HL-60/S4 (cell line): Measurements from ENCODE around the gene CNTNAP4.

Experiments
- in situ Hi-C: fragments of 300-500 bp; cut with MboI; formaldehyde crosslinking; loops from 2 replicates; pipeline ENCODE4 v1.14.3; 2022; ENCODE audit warnings: low sequenced_read_pairs

Gene CNTNAP4

DNA sequence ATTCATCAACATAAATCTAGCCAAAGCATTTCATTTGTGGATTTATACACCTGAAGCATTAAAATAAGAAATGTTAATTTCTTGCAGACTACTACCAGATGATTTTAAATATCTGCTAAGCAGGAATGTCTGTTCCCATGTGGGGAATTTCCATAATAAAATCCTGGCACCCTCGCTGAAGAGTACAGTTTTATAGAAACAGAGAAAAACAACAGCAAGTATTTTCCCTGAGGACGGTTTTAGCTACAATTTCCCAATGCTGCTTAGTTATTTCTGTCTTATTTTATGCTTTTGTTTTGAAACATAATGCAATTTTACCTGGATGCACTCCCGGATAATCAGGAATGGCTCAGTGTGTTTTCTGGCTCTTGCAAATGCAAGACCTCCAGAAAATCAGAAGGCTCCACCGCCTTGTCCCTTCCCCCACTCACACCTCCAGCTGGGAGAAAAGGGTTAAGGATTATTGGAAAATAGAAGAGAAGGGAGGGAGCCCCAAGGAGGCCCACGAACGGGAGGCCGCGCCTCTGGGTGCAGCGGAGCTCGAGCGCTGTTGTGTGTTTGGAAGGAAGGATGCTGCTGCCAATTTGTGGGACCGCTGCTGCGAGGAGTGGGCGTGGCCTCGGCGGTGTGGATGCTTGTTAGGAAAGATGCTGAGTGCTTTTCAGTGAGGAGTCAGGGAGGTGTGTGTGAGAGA lies at the start of gene CNTNAP4:
CNTNAP4 (plus strand) TSS at position 657 of the 694 bp plus-strand sequence. CDS start 262 bp downstream, outside the sequence.
- in situ Hi-C loops, result no loop called here

- in situ Hi-C loops, result no loop called here
Measured at GRCh38 chr16:76228546-76229146, 48.6 kb upstream of the CNTNAP4 start.

DNA sequence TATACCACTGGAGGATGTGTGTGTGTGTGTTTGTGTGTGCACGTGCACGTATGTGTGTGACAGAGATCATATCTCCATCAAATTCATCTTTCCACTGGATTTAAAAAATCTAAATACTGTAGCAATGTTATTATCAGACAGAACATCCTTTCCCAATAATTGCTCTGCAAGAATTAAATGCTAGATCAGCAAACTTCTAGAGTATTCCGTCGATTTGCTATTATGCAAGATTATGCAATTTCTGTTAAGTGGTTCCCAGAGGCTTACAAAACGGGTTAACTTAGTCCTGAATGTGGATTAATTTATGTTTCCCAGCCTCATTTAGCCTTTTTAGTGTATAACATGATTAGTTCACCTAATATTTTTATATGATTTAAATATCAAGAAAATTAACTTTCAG lies 44.5 kb upstream of the CNTNAP4 start:
- in situ Hi-C loops, result no loop called here

DNA sequence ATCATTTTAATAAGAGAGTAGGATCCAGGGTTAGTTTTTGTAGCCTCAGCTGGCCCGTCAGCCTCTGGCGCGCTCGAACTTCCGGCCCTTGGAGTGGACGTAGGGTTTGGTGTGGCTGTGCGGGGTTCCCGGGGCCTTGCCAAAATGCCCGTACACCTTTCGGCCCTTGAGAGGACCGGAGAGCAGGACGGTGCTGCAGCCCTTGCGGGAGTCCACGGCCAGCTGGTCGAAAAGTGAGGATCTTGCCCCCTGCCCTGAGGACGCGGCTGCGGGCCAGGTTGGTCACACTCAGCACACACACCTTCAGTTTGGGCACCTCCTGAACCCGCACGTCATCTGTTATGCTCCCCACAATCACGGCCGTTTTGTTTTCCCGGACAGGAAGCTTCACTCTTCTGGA lies 42.2 kb upstream of the CNTNAP4 start:
- in situ Hi-C loops, result no loop called here

- in situ Hi-C loops, result no loop called here
Measured at GRCh38 chr16:76235426-76235825, 41.8 kb upstream of the CNTNAP4 start.

GRCh38 chr16:76237471-76237870 lies 39.7 kb upstream of the CNTNAP4 start:
- in situ Hi-C loops, result no loop called here

DNA sequence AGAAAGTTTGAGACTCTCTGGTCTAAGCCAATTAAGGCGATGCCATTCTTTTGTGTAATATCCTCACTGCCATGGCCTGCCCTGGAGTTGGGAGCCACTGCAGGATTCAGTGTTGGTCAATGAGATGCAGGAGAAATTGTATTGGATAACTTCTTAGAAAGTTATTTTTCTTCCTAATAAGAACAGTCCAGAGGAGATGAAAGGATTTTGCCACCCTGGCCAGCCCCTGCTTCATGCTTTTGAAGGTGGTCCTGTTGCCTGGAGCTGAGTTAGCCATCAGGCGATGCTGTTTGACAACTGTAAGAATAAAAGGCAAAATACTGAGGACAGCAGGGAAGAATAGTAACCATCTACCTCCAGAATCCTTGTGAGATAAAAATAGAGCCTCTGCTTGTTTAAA lies 35.4 kb upstream of the CNTNAP4 start:
- in situ Hi-C loops, result no loop called here

DNA sequence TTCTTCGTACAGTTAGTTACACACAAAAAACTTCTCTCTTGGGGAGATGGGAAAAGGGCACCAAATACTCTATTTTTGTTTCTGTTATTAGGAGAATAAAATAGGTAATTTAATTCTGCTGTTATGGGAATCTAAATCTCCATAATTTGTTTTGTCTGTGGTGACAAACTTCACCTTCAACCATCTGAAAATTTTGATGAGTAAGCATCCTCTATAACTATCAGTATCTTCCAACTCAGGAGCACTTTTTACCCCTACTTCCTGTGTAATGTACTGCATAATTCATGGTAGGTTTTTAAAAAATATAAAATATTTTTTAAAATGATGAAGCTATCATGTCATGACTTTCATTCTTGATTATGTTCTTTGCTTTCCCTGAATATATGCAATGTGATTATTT lies 33.6 kb upstream of the CNTNAP4 start:
- in situ Hi-C loops, result no loop called here

- in situ Hi-C loops, result no loop called here
Measured at GRCh38 chr16:76246587-76246986, 30.6 kb upstream of the CNTNAP4 start.

DNA sequence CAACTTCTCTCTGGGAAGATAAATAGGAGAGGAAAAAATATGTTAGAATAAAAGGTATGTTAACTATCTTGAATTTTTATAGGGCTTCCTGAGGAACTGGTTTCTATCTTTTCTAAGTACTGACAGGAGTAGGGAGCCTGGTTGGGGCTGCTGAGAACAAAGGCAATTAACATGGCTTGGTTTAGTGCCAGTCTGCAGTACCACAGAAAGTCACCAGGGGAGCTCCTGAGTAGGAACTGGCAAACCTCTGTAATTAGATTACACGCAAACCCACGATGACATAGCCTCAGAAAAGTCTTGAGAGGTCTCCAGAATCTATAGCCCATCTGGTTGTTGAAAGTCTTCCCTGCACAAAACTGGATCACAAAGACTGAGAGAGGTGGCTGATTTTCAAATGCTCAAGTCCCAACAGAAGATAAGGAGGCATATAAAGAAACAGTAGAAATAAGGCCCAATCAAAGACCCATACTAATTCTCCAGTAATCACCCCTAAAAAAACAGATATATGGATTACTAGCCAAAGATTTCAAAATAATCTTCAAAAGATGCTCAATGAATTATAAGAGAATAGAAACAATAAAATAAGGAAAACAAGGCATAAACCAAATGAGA lies 11.7 kb upstream of the CNTNAP4 start:
- in situ Hi-C loops, result no loop called here

GRCh38 chr16:76268824-76269223 lies 8.4 kb upstream of the CNTNAP4 start:
- in situ Hi-C loops, result no loop called here

GRCh38 chr16:76277460-76278030 lies 344 bp downstream of the CNTNAP4 start:
- in situ Hi-C loops, result no loop called here

DNA sequence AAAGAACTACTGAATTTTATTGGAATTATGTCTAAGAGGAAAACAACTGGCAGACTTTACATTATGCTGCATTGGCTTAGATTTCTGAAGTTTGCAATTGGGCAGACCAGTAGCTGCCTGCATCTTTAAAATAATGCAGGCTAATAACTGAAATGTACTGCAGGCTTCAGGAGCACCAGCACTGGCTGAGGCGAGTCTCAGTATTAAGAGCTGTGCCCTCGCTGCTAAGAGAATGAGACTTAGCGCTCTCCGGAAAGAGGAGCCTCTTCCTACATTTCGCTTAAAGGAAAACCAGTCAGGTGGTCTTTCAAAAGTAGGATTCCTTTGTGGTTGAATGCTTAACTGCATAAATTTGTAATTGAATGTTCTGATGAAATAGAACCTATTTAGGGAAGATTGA lies 885 bp downstream of the CNTNAP4 start:
- in situ Hi-C loops, result no loop called here

- in situ Hi-C loops, result no loop called here
Measured at GRCh38 chr16:76278980-76279379, 1.8 kb downstream of the CNTNAP4 start.

GRCh38 chr16:76280421-76281215 lies 3.4 kb downstream of the CNTNAP4 start:
- in situ Hi-C loops, result no loop called here

- in situ Hi-C loops, result no loop called here
Measured at GRCh38 chr16:76287466-76287865, 10.3 kb downstream of the CNTNAP4 start.

DNA sequence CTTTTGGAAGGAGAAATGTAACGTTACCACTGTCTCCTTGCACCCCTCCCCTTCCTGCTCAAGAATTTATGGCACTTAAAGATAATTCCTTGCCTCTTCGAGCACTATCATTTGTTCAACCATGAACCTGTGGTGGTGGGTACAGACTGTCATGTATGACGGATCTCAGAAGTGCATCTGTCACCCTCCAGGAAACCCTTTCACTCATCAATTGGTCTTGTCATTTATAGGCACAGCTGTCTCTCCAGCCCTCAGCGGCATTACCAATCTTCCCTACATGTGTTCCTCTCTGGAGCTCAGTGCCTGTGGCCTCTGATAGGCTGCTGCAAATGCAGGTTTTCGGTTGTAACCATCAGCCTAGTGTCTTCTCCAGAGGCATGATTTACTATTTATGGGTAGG lies 15.0 kb downstream of the CNTNAP4 start:
- in situ Hi-C loops, result no loop called here

DNA sequence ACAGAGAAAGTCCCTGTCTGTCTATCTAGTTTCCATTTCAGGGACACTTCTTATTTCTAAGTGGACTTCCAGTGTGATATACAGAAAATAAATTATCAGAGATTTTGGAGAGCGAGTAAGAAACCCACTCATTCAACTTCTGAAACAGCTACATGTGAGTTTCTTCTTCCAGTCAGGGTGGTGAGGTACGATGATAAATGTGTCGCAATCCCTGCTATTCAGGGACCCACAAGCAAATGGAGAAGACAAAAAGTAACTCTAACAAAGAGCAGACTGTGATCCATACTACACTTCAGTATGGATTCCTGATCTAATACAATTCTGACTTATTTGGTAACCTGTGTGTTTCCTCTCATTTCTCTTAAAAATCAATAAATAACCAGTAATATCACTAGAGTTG lies 16.8 kb downstream of the CNTNAP4 start:
- in situ Hi-C loops, result no loop called here

DNA sequence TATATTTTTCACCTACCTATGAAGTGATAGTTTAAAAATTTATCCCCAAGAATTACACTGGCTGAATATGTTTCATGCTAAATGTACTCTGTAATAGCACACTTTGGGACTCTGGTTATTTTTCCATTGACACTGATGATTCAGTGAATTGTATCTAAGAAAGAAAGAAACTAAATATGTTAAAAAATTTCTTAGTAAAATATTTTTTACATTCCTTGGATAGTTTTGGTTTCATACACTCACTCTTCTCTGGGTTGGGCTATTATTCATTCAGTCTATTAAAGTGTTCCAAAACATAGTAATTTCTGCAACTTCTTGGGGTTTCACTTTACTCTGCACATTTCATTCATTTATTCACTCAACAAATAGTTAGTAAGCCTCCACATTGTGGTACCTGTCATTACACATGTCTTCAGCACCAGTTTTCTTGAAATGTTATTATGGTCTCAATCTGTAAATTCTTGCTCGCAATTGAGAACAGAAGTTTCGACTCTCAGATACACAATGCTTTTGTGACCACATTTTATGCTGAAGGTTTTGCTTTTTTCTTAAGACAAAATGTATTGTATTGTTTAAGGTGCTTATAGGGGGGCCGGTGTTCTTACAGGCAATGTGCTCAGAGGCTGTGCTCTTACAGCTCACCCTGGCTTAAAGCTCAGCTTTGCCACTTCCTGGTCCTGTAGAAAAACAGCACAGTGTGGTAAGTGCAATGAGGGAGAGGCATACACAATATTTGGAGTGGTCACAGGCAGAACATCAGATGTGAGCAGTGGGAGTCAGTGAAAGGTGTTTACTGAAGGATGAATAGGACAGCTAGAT lies 17.4 kb downstream of the CNTNAP4 start:
- in situ Hi-C loops, result no loop called here

GRCh38 chr16:76297941-76298340 lies 20.7 kb downstream of the CNTNAP4 start:
- in situ Hi-C loops, result no loop called here
